Prostate gland (tissue), 2 donors: ENCODE data around the gene ACOXL.

ENCODE experiments used
- CTCF ChIP-seq, 4 experiments: fragments of 200-600 bp in 2 of 4; fragments of 450-650 bp in 2 of 4; sonication (generic) in 2 of 4; IDR thresholded peaks; 1 replicate in 3 of 4; 2 replicates in 1 of 4; pipeline ENCODE4 v1.5.1; 2016 to 2019; ENCODE audit warnings: antibody characterized with exemption in 4 of 4, mild to moderate bottlenecking in 2 of 4, moderate library complexity in 2 of 4
- POLR2A ChIP-seq: fragments of 450-650 bp; IDR thresholded peaks from one replicate; pipeline ENCODE4 v1.6.1; 2016; ENCODE audit warnings: antibody characterized with exemption, mild to moderate bottlenecking
- POLR2AphosphoS5 ChIP-seq: sonication (generic); formaldehyde crosslinking; IDR thresholded peaks from one replicate; pipeline ENCODE4 v1.6.1; 2017; ENCODE audit warnings: antibody characterized with exemption

DNA sequence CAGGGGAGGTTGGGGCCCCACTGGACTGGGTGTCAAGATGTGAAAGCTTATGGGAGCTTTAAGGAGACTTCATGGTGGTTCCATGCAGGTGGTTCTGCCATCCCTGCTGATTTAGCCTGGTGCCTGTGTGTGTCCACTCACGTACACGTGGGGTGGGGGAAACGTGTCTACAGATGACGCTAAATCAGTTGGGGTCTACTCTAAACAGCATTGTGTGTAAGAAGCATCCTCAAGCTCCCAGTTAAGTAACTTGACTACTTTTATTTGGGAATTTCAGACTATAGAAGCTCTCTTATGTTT is 435.4 kb downstream of the ACOXL start:
- TF ChIP-seq POLR2AphosphoS5 (no peak), CTCF (IDR thresholded peaks at IDR 0.05) (no peak), POLR2A (no peak)
